ENCODE data around the gene CA9.
"Not testable (repeated sequence)": the region's sequence is repeated elsewhere in the genome, so short reads cannot be mapped to it uniquely, and the experiment has no call there.

CA9 gene

DNA sequence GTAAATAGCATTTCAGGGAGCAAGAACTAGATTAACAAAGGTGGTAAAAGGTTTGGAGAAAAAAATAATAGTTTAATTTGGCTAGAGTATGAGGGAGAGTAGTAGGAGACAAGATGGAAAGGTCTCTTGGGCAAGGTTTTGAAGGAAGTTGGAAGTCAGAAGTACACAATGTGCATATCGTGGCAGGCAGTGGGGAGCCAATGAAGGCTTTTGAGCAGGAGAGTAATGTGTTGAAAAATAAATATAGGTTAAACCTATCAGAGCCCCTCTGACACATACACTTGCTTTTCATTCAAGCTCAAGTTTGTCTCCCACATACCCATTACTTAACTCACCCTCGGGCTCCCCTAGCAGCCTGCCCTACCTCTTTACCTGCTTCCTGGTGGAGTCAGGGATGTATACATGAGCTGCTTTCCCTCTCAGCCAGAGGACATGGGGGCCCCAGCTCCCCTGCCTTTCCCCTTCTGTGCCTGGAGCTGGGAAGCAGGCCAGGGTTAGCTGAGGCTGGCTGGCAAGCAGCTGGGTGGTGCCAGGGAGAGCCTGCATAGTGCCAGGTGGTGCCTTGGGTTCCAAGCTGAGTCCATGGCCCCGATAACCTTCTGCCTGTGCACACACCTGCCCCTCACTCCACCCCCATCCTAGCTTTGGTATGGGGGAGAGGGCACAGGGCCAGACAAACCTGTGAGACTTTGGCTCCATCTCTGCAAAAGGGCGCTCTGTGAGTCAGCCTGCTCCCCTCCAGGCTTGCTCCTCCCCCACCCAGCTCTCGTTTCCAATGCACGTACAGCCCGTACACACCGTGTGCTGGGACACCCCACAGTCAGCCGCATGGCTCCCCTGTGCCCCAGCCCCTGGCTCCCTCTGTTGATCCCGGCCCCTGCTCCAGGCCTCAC lies at the start of gene CA9:
Gene CA9 (plus strand): TSS at position 797 of the 893 bp plus-strand sequence. CDS start 32 bp downstream, at position 829.
- no peak for DNase-seq (ENCODE audit: low read depth)

DNA sequence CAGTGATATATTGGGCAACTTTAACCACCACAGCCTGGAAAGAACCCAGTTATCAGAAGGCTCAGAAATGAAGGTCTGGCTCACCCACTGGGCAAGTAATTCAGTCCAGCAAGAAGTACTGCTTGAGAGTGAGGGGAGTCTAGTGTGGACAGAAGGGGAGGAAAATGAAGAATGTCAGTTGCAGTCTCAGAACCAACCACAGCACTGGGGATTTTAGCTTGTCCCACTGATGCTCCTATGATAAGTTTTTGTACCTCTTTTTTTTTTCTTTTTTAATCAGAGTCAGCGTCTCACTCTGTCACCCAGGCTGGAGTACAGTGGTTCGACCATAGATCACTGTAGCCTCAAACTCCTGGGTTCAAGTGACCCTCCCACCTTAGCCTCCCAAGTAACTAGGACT lies 46.2 kb upstream of the CA9 start:
- no peak for DNase-seq (ENCODE audit: low read depth)

DNA sequence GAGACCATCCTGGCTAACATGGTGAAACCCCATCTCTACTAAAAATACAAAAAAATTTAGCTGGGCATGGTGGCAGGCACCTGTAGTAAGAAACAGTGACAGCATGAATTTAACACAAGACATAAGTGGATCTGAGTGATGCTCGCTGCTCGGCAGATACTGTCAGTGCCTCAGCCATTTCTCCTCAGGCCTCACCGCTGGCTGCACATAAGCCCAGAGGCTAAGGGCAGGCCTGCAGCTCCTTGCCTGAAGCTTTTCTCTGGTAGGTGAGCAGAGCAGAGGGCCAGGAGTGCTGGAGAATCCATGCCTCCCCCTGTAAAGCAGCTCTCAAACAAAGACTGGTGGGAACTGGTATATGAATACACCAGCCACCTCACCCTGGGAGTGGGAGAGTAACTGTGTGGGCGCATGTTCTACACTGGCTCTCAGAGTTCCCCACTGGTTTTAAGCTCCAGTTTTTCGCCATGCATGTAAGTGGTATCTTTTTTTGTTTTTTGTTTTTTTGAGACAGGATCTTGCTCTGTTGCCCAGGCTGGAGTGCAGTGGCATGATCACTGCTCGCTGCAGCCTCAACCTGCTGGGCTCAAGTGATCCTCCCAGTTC lies 45.2 kb upstream of the CA9 start:
- no peak for DNase-seq (ENCODE audit: low read depth)

DNA sequence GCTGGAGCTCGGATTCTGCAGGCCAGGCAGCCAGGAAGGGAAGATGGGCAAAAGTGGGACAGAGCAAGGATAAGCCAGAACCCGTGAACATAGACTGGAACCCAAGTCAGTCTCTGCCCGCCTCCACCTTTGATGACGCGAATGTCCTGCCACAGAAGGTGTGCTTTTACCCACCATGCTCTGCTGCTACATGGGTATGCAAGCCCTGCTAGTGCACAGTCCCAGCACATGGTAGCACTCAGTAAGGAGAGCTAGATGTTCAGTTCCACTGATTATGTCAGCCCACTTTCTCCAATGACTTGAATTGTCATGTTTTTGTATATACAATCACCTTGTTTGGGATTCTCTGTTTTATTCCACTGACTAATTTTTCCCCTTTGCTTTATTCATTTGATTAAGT lies 44.1 kb upstream of the CA9 start:
- no peak for DNase-seq (ENCODE audit: low read depth)

DNA sequence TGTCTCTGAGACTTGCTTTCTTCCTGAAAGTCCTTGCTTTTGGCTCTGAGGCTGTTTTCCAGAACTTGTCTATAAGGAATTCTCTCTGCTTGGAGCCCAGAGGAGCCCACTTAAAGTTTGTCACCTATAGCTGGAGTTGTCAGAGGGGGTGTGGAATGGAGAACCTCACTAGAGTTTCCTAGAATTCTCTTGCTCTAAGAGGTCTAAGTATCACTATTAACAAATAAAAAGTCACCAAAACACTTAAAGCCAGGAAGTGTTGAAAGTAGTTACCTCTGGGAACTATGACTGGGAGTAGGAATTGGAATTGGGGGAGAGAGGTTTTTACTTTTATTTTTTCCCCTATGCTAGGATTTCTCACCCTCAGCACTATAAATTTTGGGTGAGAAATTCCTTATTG lies 38.0 kb upstream of the CA9 start:
- no peak for DNase-seq (ENCODE audit: low read depth)

DNA sequence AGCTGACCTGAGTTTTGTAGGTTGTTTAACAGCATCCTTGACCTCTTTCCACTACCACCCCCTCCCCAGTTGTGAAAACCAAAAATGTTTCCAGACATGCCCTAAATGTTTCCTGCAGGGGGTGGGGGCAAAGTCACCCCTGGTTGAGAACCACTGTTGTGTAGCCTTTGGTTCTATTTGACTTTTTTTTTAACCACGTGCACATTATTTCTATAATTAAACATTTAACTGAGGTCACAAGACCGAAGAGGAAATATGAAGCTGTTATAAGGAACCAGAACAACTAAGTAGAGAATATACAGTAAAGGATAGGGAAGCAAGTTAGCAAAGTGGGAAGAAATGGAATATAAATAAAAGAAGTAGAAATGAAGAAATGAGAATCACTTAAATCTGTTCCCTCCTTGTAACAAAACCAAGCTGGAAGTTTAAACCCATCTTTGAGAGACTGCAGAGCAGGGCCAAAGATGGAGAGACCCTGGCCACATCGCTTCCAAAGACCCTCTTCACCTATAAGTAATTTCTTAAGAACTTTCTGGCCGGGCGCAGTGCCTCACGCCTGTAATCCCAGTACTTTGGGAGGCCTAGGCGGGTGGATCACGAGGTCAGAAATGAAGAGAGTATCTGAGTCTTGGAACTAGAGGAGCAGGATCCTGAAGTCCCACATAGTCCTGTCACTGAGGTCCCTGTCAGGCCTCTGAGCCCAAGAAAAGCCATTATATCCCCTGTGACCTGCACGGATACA lies 37.4 kb upstream of the CA9 start:
- no peak for DNase-seq (ENCODE audit: low read depth)

DNA sequence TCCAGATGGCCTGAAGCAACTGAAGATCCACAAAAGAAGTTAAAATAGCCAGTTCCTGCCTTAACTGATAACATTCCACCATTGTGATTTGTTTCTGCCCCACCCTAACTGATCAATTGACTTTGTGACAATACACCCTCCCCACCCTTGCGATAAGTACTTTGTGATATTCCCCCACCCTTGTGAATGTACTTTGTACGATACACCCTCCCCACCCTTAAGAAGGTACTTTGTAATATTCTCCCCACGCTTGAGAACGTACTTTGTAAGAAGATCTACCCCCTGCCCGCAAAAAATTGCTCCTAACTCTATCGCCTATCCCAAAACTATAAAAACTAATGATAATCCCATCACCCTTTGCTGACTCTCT lies 36.9 kb upstream of the CA9 start:
- DNase-seq (ENCODE audit: low read depth): not testable (repeated sequence)

DNA sequence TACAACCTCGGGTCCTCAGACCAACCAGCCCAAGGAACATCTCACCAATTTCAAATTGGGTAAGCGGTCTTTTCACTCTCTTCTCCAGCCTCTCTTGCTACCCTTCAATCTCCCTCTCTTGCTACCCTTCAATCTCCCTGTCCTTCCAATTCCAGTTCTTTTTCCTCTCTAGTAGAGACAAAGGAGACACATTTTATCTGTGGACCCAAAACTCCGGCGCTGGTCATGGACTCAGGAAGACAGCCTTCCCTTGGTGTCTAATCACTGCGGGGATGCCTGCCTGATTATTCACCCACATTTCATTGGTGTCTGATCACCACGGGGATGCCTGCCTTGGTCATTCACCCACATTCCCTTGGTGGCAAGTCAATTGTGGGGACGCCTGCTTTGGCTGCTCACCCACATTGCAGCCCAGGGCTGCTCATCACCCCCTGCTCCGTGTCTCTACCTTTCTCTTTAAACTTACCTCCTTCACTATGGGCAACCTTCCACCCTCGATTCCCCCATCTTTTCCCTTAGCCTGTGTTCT lies 36.2 kb upstream of the CA9 start:
- not testable (repeated sequence) for DNase-seq (ENCODE audit: low read depth)

DNA sequence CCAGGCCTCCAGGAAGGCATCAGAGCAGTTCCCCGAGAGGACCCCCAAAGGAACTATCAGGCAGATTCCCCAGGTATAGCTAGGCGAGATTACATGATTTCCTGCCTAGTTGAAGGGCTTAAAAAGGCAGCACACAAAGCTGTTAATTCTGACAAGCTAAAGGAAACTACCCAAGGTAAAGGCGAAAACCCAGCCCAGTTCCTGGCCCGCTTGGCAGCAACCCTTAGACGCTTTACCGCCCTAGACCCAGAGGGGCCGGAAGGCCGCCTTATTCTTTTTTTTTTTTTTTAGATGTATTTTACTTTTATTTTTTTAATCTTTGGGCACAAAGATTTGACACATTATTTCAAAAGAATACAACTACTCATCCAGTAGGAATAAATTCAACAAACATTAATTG lies 35.0 kb upstream of the CA9 start:
- DNase-seq (ENCODE audit: low read depth): not testable (repeated sequence)

DNA sequence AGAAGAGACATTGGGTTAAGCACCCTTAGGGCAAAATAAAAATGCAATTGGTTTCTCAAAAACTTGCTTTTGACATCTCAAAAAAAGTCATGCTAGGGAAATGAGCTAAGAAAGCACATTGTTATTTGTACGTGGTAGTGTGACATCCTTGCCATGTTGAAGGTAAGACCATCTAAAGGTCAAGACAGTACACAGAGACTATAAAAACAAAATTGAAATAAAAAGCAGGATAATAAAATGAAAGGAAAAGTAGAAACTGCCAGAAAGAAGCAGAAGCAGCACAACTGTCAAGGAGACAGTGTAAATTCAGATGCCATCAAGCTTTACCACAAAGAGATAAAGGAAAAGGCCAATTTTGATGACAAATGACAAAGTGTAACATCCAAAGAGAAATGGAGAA lies 34.5 kb upstream of the CA9 start:
- not testable (repeated sequence) for DNase-seq (ENCODE audit: low read depth)

DNA sequence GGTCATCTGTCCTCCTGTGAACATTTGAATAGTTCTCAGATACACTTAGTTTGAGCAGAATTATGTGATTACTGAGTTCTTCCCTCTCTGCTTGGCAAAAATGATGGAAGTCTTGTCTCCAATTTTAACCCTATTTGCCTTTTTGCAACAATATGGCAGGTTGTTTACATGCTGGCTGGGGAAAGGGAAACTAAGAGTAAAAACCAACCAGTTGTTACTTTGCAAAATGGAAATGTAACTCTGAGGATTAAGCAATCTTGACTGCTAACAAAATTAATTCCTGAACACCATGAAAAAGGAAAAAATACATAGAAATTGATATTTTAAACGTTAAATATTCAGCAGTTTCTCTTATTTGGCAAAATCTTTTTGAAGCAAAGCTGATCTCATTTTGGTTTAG lies 34.1 kb upstream of the CA9 start:
- DNase-seq (ENCODE audit: low read depth): no peak

DNA sequence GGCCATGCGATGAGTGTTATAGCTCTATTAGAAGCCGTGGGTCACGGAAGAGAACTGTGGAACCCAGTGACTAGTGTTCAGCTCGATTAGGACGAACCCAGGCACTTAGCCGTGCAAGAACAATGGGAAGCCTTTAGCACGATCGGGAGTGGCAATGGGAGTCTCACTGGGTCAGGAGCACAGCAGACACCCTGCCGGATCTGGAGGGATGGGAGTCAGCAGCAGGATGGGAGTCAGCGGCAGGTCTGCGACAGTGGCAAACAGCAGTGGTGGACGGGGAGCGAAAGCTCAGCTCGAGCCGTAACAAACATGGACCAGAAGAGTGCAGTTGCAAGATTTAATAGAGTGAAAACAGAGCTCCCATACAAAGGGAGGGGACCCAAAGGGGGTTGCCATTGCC lies 33.3 kb upstream of the CA9 start:
- not testable (repeated sequence) for DNase-seq (ENCODE audit: low read depth)

DNA sequence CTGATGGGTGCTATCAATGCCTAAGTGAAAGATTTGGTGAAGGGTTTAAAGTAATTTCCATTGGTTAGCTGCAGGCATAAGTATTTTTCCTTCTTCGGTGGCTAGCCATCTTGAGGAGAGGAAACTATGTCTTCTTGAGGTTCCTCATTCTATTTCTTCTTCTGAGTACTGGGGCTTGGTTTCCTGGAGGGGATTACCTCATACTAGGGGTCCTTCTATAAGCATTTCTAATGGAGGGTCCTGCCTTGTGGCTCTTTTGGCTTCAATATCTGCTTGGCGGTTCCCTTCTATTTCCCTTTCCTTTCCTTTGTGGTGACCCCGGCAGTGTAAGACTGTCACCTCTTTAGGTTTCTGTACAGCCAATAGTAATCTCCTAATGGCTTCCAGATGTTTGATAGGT lies 32.2 kb upstream of the CA9 start:
- DNase-seq (ENCODE audit: low read depth): not testable (repeated sequence)

DNA sequence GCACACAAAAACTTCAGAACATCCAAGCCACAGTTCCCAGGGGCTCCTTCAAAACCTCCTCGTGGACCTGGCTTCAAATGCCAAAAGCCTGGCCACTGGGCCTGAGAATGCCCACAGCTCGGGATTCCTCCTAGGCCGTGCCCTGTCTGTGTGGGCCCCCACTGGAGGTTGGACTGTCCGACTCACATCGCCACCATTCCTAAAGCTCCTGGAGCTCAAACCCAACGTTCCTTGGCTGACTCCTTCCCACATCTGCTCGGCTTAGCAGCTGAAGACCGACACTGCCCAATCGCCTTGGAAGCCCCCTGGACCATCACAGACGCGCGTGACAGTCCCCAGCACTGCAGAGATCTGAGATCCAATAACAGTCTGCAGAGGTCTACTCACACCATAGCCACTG lies 30.7 kb upstream of the CA9 start:
- no peak for DNase-seq (ENCODE audit: low read depth)

DNA sequence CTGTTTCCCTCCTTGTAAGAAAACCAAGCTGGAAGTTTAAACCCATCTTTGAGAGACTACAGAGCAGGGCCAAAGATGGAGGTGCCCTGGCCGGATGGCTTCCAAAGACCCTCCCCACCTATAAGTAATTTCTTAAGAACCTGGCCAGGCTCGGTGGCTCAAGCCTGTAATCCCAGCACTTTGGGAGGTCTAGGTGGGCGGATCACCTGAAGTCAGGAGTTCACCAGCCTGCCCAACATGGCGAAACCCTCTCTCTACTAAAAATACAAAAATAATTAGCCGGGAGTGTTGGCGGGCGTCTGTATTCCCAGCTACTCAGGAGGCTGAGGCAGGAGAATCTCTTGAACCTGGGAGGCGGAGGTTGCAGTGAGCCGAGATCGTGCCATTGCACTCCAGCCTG lies 28.0 kb upstream of the CA9 start:
- not testable (repeated sequence) for DNase-seq (ENCODE audit: low read depth)

DNA sequence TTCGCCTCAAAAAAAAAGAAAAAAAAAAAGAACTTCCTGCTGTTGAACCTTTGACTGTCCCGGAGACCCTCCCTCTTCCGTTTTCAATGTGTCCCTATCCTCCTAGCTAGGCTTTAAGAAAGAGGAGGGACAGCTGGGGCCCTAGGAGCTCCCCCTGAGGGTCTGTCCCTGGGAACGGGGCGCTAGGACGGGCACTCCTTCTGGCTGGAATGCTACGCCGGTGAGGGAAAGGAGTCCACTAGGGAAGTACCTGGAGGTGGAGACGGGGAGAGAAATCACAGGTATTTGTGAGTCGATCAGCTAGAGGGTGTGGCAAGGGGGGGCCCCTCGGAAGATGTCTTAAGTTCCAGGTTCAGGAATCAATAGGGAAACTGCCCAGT lies 27.6 kb upstream of the CA9 start:
- no peak for DNase-seq (ENCODE audit: low read depth)

DNA sequence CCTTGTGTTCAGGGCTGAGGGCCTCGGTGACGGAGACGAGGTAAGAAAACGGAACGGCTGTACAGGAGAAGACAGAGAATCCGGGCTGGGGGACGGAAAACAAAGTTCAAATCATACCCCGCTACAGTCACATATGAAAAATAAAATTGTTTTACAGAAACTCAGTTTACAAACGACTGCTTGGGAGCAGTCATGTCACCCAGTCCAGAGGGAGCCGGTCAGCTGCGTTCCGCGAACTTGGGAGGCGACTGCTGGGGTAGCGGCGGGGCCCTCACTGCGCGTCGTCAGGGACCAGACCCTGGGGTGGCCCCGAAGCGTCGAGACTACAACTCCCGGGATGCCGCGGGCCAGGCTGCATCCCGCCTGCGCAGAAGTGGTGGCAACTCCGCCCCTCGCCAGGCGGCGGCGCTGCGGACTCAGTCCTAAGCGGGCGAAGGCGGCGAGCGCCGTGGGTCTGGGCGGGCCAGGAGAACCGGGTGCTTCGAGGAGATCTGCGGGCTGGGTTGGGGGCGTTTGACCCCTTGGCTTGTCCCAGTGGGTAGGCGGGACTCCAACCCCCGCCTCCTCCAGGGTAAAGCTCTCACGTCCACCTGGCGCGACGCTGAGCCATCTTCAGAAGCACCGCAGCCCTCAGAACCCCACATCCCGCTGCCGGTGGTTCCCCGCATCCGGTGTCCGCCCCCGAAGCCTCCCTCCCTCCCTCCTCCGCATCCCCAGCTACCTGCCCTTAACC lies 27.0 kb upstream of the CA9 start:
- DNase-seq (ENCODE audit: low read depth): no peak

DNA sequence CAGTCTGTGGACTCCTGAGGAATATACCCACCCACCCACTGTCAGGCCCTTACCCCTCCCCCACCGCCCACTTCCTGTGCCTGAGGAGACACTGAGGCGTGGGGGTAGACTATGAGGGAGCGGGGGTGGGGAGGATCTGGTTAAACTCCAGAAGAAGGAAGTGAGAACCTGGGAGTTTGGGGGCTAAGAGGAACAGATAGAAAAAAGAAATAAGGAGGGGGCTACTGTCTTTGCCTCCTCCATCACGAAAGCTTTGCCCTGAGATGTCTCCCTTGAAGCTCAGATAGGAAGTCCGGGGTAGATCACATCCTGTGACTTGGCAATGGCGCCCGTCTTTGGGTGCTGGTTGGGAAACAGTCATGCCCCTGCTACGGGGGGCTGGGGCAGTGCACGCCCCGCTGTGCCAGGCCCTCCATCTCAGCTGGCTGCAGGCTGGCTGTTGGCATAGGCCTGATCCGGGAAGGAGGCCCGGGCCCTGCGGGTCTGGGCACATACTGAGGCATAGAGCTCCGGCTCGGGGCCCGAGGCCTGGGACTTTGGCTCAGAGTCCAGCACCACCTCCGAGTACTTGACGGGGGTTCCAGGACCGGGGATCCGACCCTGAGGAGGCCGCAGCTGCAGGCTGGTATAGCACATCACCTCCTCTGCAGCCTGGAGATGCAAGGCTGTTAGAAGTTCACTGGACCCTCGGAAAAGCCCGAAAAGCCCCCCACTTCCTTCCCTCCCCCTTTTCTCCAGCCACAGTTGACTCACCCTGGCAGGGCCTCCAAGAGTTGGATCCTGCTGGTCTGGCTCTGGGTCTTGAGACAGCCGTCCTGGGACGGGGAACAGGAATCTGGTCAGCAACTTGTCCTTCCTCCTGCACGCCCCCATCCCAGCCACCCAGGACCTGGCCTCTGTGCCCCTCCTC lies 24.0 kb upstream of the CA9 start:
- no peak for DNase-seq (ENCODE audit: low read depth)

DNA sequence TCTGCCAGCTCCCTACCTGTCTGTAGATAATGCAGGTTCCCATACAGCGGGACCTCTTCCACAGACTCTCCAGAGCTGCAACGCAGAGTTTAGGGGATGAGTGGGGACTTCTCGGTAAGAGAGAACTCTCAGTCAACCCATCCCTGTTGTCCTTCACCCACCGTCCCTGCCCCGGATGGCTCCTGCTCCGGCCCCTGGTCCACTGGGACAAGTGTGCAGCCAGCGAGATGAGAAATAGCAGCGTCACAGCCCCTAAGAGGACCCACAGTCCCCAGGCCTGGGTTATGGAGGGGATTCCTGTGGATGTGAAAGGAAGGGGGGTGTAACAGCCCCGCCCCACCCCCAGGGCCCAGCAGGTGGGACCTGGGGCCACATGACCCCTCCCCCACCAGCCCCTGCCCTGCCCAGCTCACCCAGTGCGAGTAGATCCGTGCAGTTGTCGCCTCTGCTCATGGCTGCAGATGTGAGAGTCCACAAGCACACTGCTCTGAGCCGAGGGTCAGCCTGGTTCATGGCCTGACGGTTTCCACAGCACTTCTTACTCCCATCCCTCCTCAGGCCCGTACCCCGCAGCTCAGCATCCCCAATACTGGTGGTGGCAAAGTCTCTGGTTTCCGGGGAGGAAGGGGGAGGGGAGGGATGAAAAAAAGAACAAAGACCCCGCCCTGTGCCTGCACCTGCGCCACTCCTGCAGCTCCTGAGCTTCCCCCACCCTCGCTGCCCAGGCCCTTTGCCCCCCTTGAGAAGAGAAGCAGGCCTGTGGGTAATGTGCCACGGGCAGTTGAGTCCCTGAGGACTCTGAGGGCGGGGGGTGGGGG lies 23.2 kb upstream of the CA9 start, which contains the start of gene SIT1:
Gene SIT1 (minus strand): TSS at position 591 of the 818 bp plus-strand sequence. CDS start 78 bp downstream, at position 513.
- DNase-seq (ENCODE audit: low read depth): no peak

All from GM04503 (cell line).